Caco-2 (cell line): Measurements from ENCODE around the gene MN1. TPM values are rescaled to one million over a fixed set of nuclear protein-coding genes. Genes with fewer than 3 reads are reported as not detected.

Experiments used
- BruUV-seq: library from RNA; stranded (reverse); fragments of 400-500 nt; replicated peaks from 2 replicates; lab custom pipeline; 2021; lab: Mats Ljungman, UMichigan
- CTCF ChIA-PET: fragments of 300-600 bp; sonication (Branson Sonifier 250); formaldehyde crosslinking; loops from one replicate; lab custom pipeline; 2022; ENCODE audit warnings: antibody characterized with exemption; lab: Charles Lee
- POLR2A ChIA-PET: fragments of 300-600 bp; sonication (Branson Sonifier 250); formaldehyde crosslinking; loops from one replicate; lab custom pipeline; 2022; ENCODE audit warnings: antibody characterized with exemption; lab: Charles Lee
- DNase-seq, 2 experiments: peaks; one replicate each; pipeline versions ENCODE4 v3.0.0 to v3.0.0-alpha.2; 2020 to 2022
- H3K27me3 ChIP-seq: replicated peaks from 2 replicates; pipeline ENCODE4 v1.6.0; 2011; ENCODE audit warnings: low read length; ENCODE audit not compliant: control insufficient read depth, insufficient read depth
- H3K36me3 ChIP-seq: 2 replicates; pipeline ENCODE4 v1.5.1; 2011; ENCODE audit warnings: low read length; ENCODE audit not compliant: control insufficient read depth, insufficient read depth
- H3K4me1 ChIP-seq: fragments of 250-450 bp; sonication (Bioruptor Pico); 2 replicates; pipeline ENCODE4 v1.5.1; 2020; ENCODE audit warnings: mild to moderate bottlenecking
- H3K4me3 ChIP-seq: 2 replicates; pipeline ENCODE4 v1.5.1; 2011; ENCODE audit warnings: low read depth, mild to moderate bottlenecking, control low read depth, low read length
- H3K9me3 ChIP-seq: fragments of 250-450 bp; sonication (Bioruptor Pico); 2 replicates; pipeline ENCODE4 v1.5.1; 2020; ENCODE audit warnings: mild to moderate bottlenecking, moderate library complexity
- H3K27ac Mint-ChIP-seq: one replicate; pipeline ENCODE4 v1.8.0; 2022; ENCODE audit warnings: mixed read lengths; ENCODE audit not compliant: unreplicated experiment
- H3K27me3 Mint-ChIP-seq: one replicate; pipeline ENCODE4 v1.8.0; 2022; ENCODE audit warnings: mixed read lengths; ENCODE audit not compliant: insufficient read depth, unreplicated experiment
- H3K36me3 Mint-ChIP-seq: one replicate; pipeline ENCODE4 v1.8.0; 2022; ENCODE audit warnings: mild to moderate bottlenecking, mixed read lengths; ENCODE audit not compliant: insufficient read depth, unreplicated experiment
- H3K4me1 Mint-ChIP-seq: one replicate; pipeline ENCODE4 v1.8.0; 2022; ENCODE audit warnings: low read depth, mixed read lengths; ENCODE audit not compliant: unreplicated experiment
- H3K4me3 Mint-ChIP-seq: one replicate; pipeline ENCODE4 v1.8.0; 2022; ENCODE audit warnings: mild to moderate bottlenecking, moderate library complexity, mixed read lengths; ENCODE audit not compliant: unreplicated experiment
- H3K9me3 Mint-ChIP-seq: one replicate; pipeline ENCODE4 v1.8.0; 2022; ENCODE audit warnings: mixed read lengths; ENCODE audit not compliant: unreplicated experiment
- CTCF ChIP-seq, 2 experiments: fragments of 200-600 bp in 1 of 2; IDR thresholded peaks; 1 replicate in 1 of 2; 2 replicates in 1 of 2; pipeline versions ENCODE4 v1.5.1 to v1.8.0; 2011 to 2022; ENCODE audit warnings: antibody characterized with exemption in 1 of 2, control low read depth in 1 of 2, inconsistent platforms in 1 of 2, low read depth in 1 of 2, low read length in 1 of 2, mild to moderate bottlenecking in 1 of 2, moderate library complexity in 1 of 2; ENCODE audit not compliant: insufficient read depth in 1 of 2, severe bottlenecking in 1 of 2, unreplicated experiment in 1 of 2
- intact Hi-C: fragments of 100-400 bp; cut with micrococcal nuclease; formaldehyde crosslinking; loops from one replicate; pipeline ENCODE4 v1.10.0; 2022; ENCODE audit not compliant: unreplicated experiment
- total RNA-seq: library from RNA; stranded (reverse); gene quantifications from 2 replicates; pipeline ENCODE4 v1.2.3, GENCODE V29; 2022

The MN1 gene
- total RNA-seq, 1 experiment from 2014 or later: 0.32 TPM

DNA sequence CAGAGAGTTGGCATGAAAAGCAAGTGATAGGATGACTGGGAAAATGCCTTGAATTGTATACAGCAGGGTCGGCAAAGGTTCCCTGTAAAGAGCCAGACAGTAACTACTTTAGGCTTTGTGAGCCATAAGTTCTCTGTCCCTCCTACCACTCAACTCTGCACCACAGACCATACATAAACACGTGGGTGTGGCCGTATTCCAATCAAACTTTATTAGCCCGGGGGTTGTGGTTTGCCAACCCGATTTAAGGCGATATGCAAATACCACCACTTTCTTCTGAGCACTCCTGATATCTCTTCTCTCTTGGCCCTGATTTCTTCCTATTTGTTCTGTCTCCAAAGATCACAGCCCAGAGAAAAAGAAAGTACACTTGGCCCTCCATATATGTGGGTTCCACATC, 87.5 kb downstream of the MN1 start:
- Mint-ChIP-seq H3K4me3 (no peak overlapping the region), H3K27ac (no peak overlapping the region), H3K9me3 (no peaks in the 10 kb centered on the region), H3K36me3 (no peaks in the 10 kb centered on the region), H3K27me3 (no peaks in the 10 kb centered on the region), H3K4me1 (peaks cover 13% of the 10 kb centered on the region)
- CTCF ChIA-PET: no interaction called here
- DNase-seq: no peak
- POLR2A ChIA-PET: no interaction called here
- Histone ChIP-seq H3K4me1 (peaks cover 7% of the 10 kb centered on the region; the same call in 1 of the 2 replicates), H3K9me3 (no peaks in the 10 kb centered on the region), H3K4me3 (no peak overlapping the region), H3K27me3 (no peaks in the 10 kb centered on the region), H3K36me3 (no peaks in the 10 kb centered on the region)
- no peak for TF ChIP-seq CTCF (IDR thresholded peaks at IDR 0.05; ENCODE audit: insufficient read depth in 1 of 2, low read depth in 1 of 2, low read length in 1 of 2, severe bottlenecking in 1 of 2, unreplicated experiment in 1 of 2)
- intact Hi-C loops: no loop called here
- BruUV-seq: no TSS peak

DNA sequence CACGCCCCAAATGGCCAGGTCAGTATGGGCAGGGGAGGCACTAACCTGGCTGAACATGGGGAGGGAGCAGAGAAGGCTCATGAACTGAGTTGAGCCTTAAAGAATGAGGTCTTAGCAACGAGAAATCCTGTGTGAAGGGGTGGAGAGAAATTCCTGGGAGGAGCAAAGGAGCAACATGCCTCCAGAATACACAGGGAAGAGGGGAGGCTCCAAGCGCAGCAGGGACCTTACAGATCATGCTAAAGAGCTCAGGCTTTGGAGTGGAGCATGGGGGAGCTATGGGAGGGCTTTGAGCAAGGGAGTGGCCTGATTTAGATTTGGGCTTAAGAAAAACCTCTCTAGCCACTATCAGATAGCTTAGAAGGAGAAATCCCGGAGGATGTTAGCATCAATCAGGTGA, 88.1 kb downstream of the MN1 start:
- no peak overlapping the region for H3K27ac Mint-ChIP-seq
- no peaks in the 10 kb centered on the region for H3K36me3 Mint-ChIP-seq
- TF ChIP-seq CTCF (IDR thresholded peaks at IDR 0.05; ENCODE audit: insufficient read depth in 1 of 2, low read depth in 1 of 2, low read length in 1 of 2, severe bottlenecking in 1 of 2, unreplicated experiment in 1 of 2): no peak
- no peak overlapping the region for H3K4me3 Mint-ChIP-seq
- H3K4me3 ChIP-seq: no peak overlapping the region
- no TSS peak for BruUV-seq
- no peaks in the 10 kb centered on the region for H3K27me3 Mint-ChIP-seq
- CTCF ChIA-PET: no interaction called here
- no peaks in the 10 kb centered on the region for H3K27me3 ChIP-seq
- no peaks in the 10 kb centered on the region for H3K36me3 ChIP-seq
- H3K9me3 Mint-ChIP-seq: no peaks in the 10 kb centered on the region
- intact Hi-C loops: no loop called here
- DNase-seq: no peak
- H3K4me1 ChIP-seq: peaks cover 7% of the 10 kb centered on the region; the same call in 1 of the 2 replicates
- POLR2A ChIA-PET: no interaction called here
- no peaks in the 10 kb centered on the region for H3K9me3 ChIP-seq
- H3K4me1 Mint-ChIP-seq: peaks cover 9% of the 10 kb centered on the region

- H3K27ac Mint-ChIP-seq: no peak overlapping the region
- Histone ChIP-seq H3K4me3 (no peak overlapping the region), H3K27me3 (no peaks in the 10 kb centered on the region), H3K9me3 (no peaks in the 10 kb centered on the region), H3K4me1 (no peaks in the 10 kb centered on the region), H3K36me3 (no peaks in the 10 kb centered on the region)
- H3K36me3 Mint-ChIP-seq: no peaks in the 10 kb centered on the region
- H3K4me3 Mint-ChIP-seq: no peak overlapping the region
- H3K4me1 Mint-ChIP-seq: no peaks in the 10 kb centered on the region
- H3K27me3 Mint-ChIP-seq: no peaks in the 10 kb centered on the region
- CTCF ChIA-PET: no interaction called here
- no peak for TF ChIP-seq CTCF (IDR thresholded peaks at IDR 0.05; ENCODE audit: insufficient read depth in 1 of 2, low read depth in 1 of 2, low read length in 1 of 2, severe bottlenecking in 1 of 2, unreplicated experiment in 1 of 2)
- no peaks in the 10 kb centered on the region for H3K9me3 Mint-ChIP-seq
- POLR2A ChIA-PET: no interaction called here
- no peak for DNase-seq
- BruUV-seq: no TSS peak
- intact Hi-C loops: no loop called here
These were observed 89.8 kb downstream of the MN1 start for GRCh38 chr22:27711756-27712155.
